Prostate gland (tissue), 2 donors: ENCODE data around the gene SETD6.

ENCODE experiments used
- CTCF ChIP-seq, 4 experiments: fragments of 200-600 bp in 2 of 4; fragments of 450-650 bp in 2 of 4; sonication (generic) in 2 of 4; IDR thresholded peaks; 1 replicate in 3 of 4; 2 replicates in 1 of 4; pipeline ENCODE4 v1.5.1; 2016 to 2019; ENCODE audit warnings: antibody characterized with exemption in 4 of 4, mild to moderate bottlenecking in 2 of 4, moderate library complexity in 2 of 4
- POLR2AphosphoS5 ChIP-seq: sonication (generic); formaldehyde crosslinking; IDR thresholded peaks from one replicate; pipeline ENCODE4 v1.6.1; 2017; ENCODE audit warnings: antibody characterized with exemption

GRCh38 chr16:58467905-58468304 is 47.4 kb upstream of the SETD6 start:
- TF ChIP-seq POLR2AphosphoS5 (no peak), CTCF (IDR thresholded peaks at IDR 0.05) (no peak)
